ENCODE data around the gene TPM4.
"Not testable (repeated sequence)": the region's sequence is repeated elsewhere in the genome, so short reads cannot be mapped to it uniquely, and the experiment has no call there.

Gene TPM4

GRCh38 chr19:16118489-16119033 lies 42.3 kb downstream of the TPM4 start:
- Histone ChIP-seq H3K79me2 (ENCODE audit: insufficient read depth, low read length) (peaks cover 8% of the 10 kb centered on the region; the same call in 1 of the 2 replicates), H3K9ac (ENCODE audit: low read length) (peak overlapping the region; percentile 47; the same call in 1 of the 2 replicates), H3F3A (ENCODE audit: insufficient read depth, low read length) (0 out of 2 replicates have a peak, but pooled peaks cover 3% of the 10 kb centered on the region), H3K4me2 (ENCODE audit: low read length) (peak overlapping the region; percentile 57), H3K36me3 (ENCODE audit: insufficient read depth, low read length) (peaks cover 57% of the 10 kb centered on the region), H3K4me1 (ENCODE audit: insufficient read depth, low read length, severe bottlenecking) (peaks cover 58% of the 10 kb centered on the region), H3K4me3 (ENCODE audit: low read depth, low read length, poor library complexity, severe bottlenecking) (peak overlapping the region; percentile 20), H3K27ac (ENCODE audit: low read depth, low read length, poor library complexity, severe bottlenecking) (peak overlapping the region; percentile 97), H3K9me3 (ENCODE audit: low read length) (no peaks in the 10 kb centered on the region), H3K9me2 (ENCODE audit: low read depth, low read length) (no peaks in the 10 kb centered on the region), H3K27me3 (ENCODE audit: insufficient read depth, low read length) (no peaks in the 10 kb centered on the region), H2AFZ (ENCODE audit: low read length) (no peak overlapping the region), H4K20me1 (ENCODE audit: insufficient read depth, low read length) (no peaks in the 10 kb centered on the region)
- TF ChIP-seq CTCF (IDR thresholded peaks at IDR 0.05; ENCODE audit: low read length) (no peak), EZH2 (IDR thresholded peaks at IDR 0.05; ENCODE audit: borderline replicate concordance, low read length) (no peak)

GRCh38 chr19:16119075-16119857 lies 43.0 kb downstream of the TPM4 start:
- Histone ChIP-seq H3K4me2 (ENCODE audit: low read length) (peak overlapping the region; percentile 57; the same call in 1 of the 2 replicates), H3K27ac (ENCODE audit: low read depth, low read length, poor library complexity, severe bottlenecking) (peak overlapping the region; percentile 97), H3K9ac (ENCODE audit: low read length) (peak overlapping the region; percentile 47; the same call in 1 of the 2 replicates), H3K36me3 (ENCODE audit: insufficient read depth, low read length) (peaks cover 60% of the 10 kb centered on the region), H3K4me3 (ENCODE audit: low read depth, low read length, poor library complexity, severe bottlenecking) (peak overlapping the region; percentile 20), H3K4me1 (ENCODE audit: insufficient read depth, low read length, severe bottlenecking) (peaks cover 52% of the 10 kb centered on the region)
- not testable (repeated sequence) for H2AFZ ChIP-seq (ENCODE audit: low read length); H3F3A ChIP-seq (ENCODE audit: insufficient read depth, low read length); H3K9me2 ChIP-seq (ENCODE audit: low read depth, low read length); H4K20me1 ChIP-seq (ENCODE audit: insufficient read depth, low read length); H3K79me2 ChIP-seq (ENCODE audit: insufficient read depth, low read length); H3K27me3 ChIP-seq (ENCODE audit: insufficient read depth, low read length); H3K9me3 ChIP-seq (ENCODE audit: low read length)

GRCh38 chr19:16121141-16121540 lies 44.8 kb downstream of the TPM4 start:
- TF ChIP-seq EZH2 (IDR thresholded peaks at IDR 0.05; ENCODE audit: borderline replicate concordance, low read length) = no peak
- no peak for TF ChIP-seq CTCF (IDR thresholded peaks at IDR 0.05; ENCODE audit: low read length)
- Histone ChIP-seq H3F3A (ENCODE audit: insufficient read depth, low read length) (0 out of 2 replicates have a peak, but pooled peaks cover 3% of the 10 kb centered on the region), H3K9me3 (ENCODE audit: low read length) (no peaks in the 10 kb centered on the region), H3K27me3 (ENCODE audit: insufficient read depth, low read length) (no peaks in the 10 kb centered on the region), H3K4me2 (ENCODE audit: low read length) (no peak overlapping the region), H3K79me2 (ENCODE audit: insufficient read depth, low read length) (no peaks in the 10 kb centered on the region), H3K9ac (ENCODE audit: low read length) (no peak overlapping the region), H2AFZ (ENCODE audit: low read length) (no peak overlapping the region), H3K36me3 (ENCODE audit: insufficient read depth, low read length) (peaks cover 68% of the 10 kb centered on the region), H3K4me1 (ENCODE audit: insufficient read depth, low read length, severe bottlenecking) (peaks cover 38% of the 10 kb centered on the region), H3K27ac (ENCODE audit: low read depth, low read length, poor library complexity, severe bottlenecking) (no peak overlapping the region), H4K20me1 (ENCODE audit: insufficient read depth, low read length) (no peaks in the 10 kb centered on the region), H3K9me2 (ENCODE audit: low read depth, low read length) (no peaks in the 10 kb centered on the region), H3K4me3 (ENCODE audit: low read depth, low read length, poor library complexity, severe bottlenecking) (no peak overlapping the region)

All from OCI-LY1 (cell line).